Activated naive CD4-positive, alpha-beta T cell treated with anti-CD3 and anti-CD28 coated beads for 36 hours (primary cell): ENCODE measurements around the gene PIEZO2. TPM values are rescaled to one million over a fixed set of nuclear protein-coding genes. Genes with fewer than 3 reads are reported as not detected.

Experiments used
- CTCF ChIA-PET: fragments of 350-600 bp; sonication (Branson Sonifier 250); formaldehyde crosslinking; loops from one replicate; lab custom pipeline; 2021; ENCODE audit warnings: antibody characterized with exemption; lab: Charles Lee
- DNase-seq: peaks from one replicate; pipeline ENCODE4 v3.0.0-alpha.2; 2020
- H3K27ac Mint-ChIP-seq: one replicate; pipeline ENCODE4 v1.8.0; 2021; ENCODE audit warnings: mild to moderate bottlenecking, mixed read lengths
- H3K27me3 Mint-ChIP-seq: one replicate; pipeline ENCODE4 v1.8.0; 2021; ENCODE audit warnings: low read depth, mixed read lengths
- H3K36me3 Mint-ChIP-seq: one replicate; pipeline ENCODE4 v1.8.0; 2021; ENCODE audit warnings: low read depth, mixed read lengths
- H3K4me1 Mint-ChIP-seq: one replicate; pipeline ENCODE4 v1.8.0; 2021; ENCODE audit warnings: low read depth, mixed read lengths
- H3K4me3 Mint-ChIP-seq: one replicate; pipeline ENCODE4 v1.8.0; 2021; ENCODE audit warnings: mild to moderate bottlenecking, moderate library complexity, mixed read lengths
- H3K9me3 Mint-ChIP-seq: one replicate; pipeline ENCODE4 v1.8.0; 2021; ENCODE audit warnings: mixed read lengths
- intact Hi-C: fragments of 100-400 bp; cut with micrococcal nuclease; formaldehyde crosslinking; loops from one replicate; pipeline ENCODE4 v1.15.1; 2023
- total RNA-seq, 2 experiments: library from RNA; stranded (reverse); gene quantifications; one replicate each; pipeline ENCODE4 v1.2.3, GENCODE V29; 2021

PIEZO2 gene
- total RNA-seq, 2 experiments from 2014 or later, result not detected

GRCh38 chr18:10690035-10690329 lies 459.4 kb downstream of the PIEZO2 start:
- Mint-ChIP-seq H3K36me3 (no peaks in the 10 kb centered on the region), H3K27ac (no peak overlapping the region), H3K9me3 (no peaks in the 10 kb centered on the region), H3K4me3 (no peak overlapping the region), H3K27me3 (peaks cover 2% of the 10 kb centered on the region), H3K4me1 (no peaks in the 10 kb centered on the region)
- CTCF ChIA-PET, result no interaction called here
- DNase-seq, result no peak
- intact Hi-C loops, result no loop called here

GRCh38 chr18:10689236-10690034 lies 459.9 kb downstream of the PIEZO2 start:
- Mint-ChIP-seq H3K4me3 (no peak overlapping the region), H3K9me3 (no peaks in the 10 kb centered on the region), H3K36me3 (no peaks in the 10 kb centered on the region), H3K27me3 (peaks cover 2% of the 10 kb centered on the region), H3K4me1 (no peaks in the 10 kb centered on the region), H3K27ac (no peak overlapping the region)
- DNase-seq, result no peak
- CTCF ChIA-PET, result no interaction called here
- intact Hi-C loops, result no loop called here

GRCh38 chr18:10688766-10689165 lies 460.6 kb downstream of the PIEZO2 start:
- CTCF ChIA-PET, result no interaction called here
- no peaks in the 10 kb centered on the region for H3K9me3 Mint-ChIP-seq

GRCh38 chr18:10687161-10687925 lies 462.0 kb downstream of the PIEZO2 start:
- intact Hi-C loops, result no loop called here
- no peaks in the 10 kb centered on the region for H3K9me3 Mint-ChIP-seq
- no peaks in the 10 kb centered on the region for H3K36me3 Mint-ChIP-seq
- no peak for DNase-seq
- no peak overlapping the region for H3K4me3 Mint-ChIP-seq
- H3K27me3 Mint-ChIP-seq, result peaks cover 2% of the 10 kb centered on the region
- no peaks in the 10 kb centered on the region for H3K4me1 Mint-ChIP-seq
- CTCF ChIA-PET, result interaction anchor here (0.7 kb wide), 1 partner anchor 139 kb away, joined by 3 read pairs; no protein-coding TSS in a partner anchor
- H3K27ac Mint-ChIP-seq, result no peak overlapping the region

More at GRCh38 chr18:10688766-10689165, 460.6 kb downstream of the PIEZO2 start:
- H3K27me3 Mint-ChIP-seq, result peaks cover 2% of the 10 kb centered on the region
- no peaks in the 10 kb centered on the region for H3K36me3 Mint-ChIP-seq
- intact Hi-C loops, result no loop called here
- DNase-seq, result no peak
- no peak overlapping the region for H3K27ac Mint-ChIP-seq
- H3K4me3 Mint-ChIP-seq, result no peak overlapping the region
- no peaks in the 10 kb centered on the region for H3K4me1 Mint-ChIP-seq

GRCh38 chr18:10686308-10686707 lies 463.1 kb downstream of the PIEZO2 start:
- Mint-ChIP-seq H3K27ac (no peak overlapping the region), H3K27me3 (peaks cover 2% of the 10 kb centered on the region), H3K4me1 (no peaks in the 10 kb centered on the region), H3K9me3 (no peaks in the 10 kb centered on the region), H3K36me3 (no peaks in the 10 kb centered on the region), H3K4me3 (no peak overlapping the region)
- intact Hi-C loops, result no loop called here
- no peak for DNase-seq
- CTCF ChIA-PET, result no interaction called here

- Mint-ChIP-seq H3K36me3 (no peaks in the 10 kb centered on the region), H3K4me3 (no peak overlapping the region), H3K9me3 (no peaks in the 10 kb centered on the region), H3K27ac (no peak overlapping the region), H3K4me1 (no peaks in the 10 kb centered on the region), H3K27me3 (peaks cover 2% of the 10 kb centered on the region)
- DNase-seq, result no peak
- intact Hi-C loops, result no loop called here
- CTCF ChIA-PET, result no interaction called here
Observed at GRCh38 chr18:10685484-10685883, 463.9 kb downstream of the PIEZO2 start.

GRCh38 chr18:10682368-10682714 lies 467.0 kb downstream of the PIEZO2 start:
- no peak overlapping the region for H3K4me3 Mint-ChIP-seq
- no peaks in the 10 kb centered on the region for H3K4me1 Mint-ChIP-seq
- DNase-seq, result no peak
- H3K27ac Mint-ChIP-seq, result no peak overlapping the region
- no peaks in the 10 kb centered on the region for H3K36me3 Mint-ChIP-seq
- CTCF ChIA-PET, result no interaction called here
- intact Hi-C loops, result no loop called here
- no peaks in the 10 kb centered on the region for H3K9me3 Mint-ChIP-seq
- H3K27me3 Mint-ChIP-seq, result peaks cover 2% of the 10 kb centered on the region

GRCh38 chr18:10681581-10682367 lies 467.6 kb downstream of the PIEZO2 start:
- no peak overlapping the region for H3K27ac Mint-ChIP-seq
- no peaks in the 10 kb centered on the region for H3K9me3 Mint-ChIP-seq
- peaks cover 2% of the 10 kb centered on the region for H3K27me3 Mint-ChIP-seq
- no peaks in the 10 kb centered on the region for H3K36me3 Mint-ChIP-seq
- no peak for DNase-seq
- no peaks in the 10 kb centered on the region for H3K4me1 Mint-ChIP-seq
- CTCF ChIA-PET, result interaction anchor here (1.2 kb wide), 1 partner anchor 121 kb away, joined by 3 read pairs; no protein-coding TSS in a partner anchor
- H3K4me3 Mint-ChIP-seq, result no peak overlapping the region
- intact Hi-C loops, result no loop called here

GRCh38 chr18:10680271-10680596 lies 469.1 kb downstream of the PIEZO2 start:
- H3K9me3 Mint-ChIP-seq, result no peaks in the 10 kb centered on the region
- H3K27me3 Mint-ChIP-seq, result no peaks in the 10 kb centered on the region
- no peak for DNase-seq
- no peak overlapping the region for H3K27ac Mint-ChIP-seq
- CTCF ChIA-PET, result interaction anchor here (1.2 kb wide), 1 partner anchor 120 kb away, joined by 3 read pairs; no protein-coding TSS in a partner anchor
- no peak overlapping the region for H3K4me3 Mint-ChIP-seq
- H3K36me3 Mint-ChIP-seq, result no peaks in the 10 kb centered on the region
- intact Hi-C loops, result no loop called here
- H3K4me1 Mint-ChIP-seq, result no peaks in the 10 kb centered on the region

- Mint-ChIP-seq H3K27me3 (no peaks in the 10 kb centered on the region), H3K4me3 (no peak overlapping the region), H3K4me1 (no peaks in the 10 kb centered on the region), H3K27ac (no peak overlapping the region), H3K9me3 (no peaks in the 10 kb centered on the region), H3K36me3 (no peaks in the 10 kb centered on the region)
- CTCF ChIA-PET, result no interaction called here
- DNase-seq, result no peak
- intact Hi-C loops, result no loop called here
Observed at GRCh38 chr18:10679557-10680270, 469.7 kb downstream of the PIEZO2 start.

- H3K4me3 Mint-ChIP-seq, result no peak overlapping the region
- no peaks in the 10 kb centered on the region for H3K9me3 Mint-ChIP-seq
- no peaks in the 10 kb centered on the region for H3K4me1 Mint-ChIP-seq
- no peaks in the 10 kb centered on the region for H3K27me3 Mint-ChIP-seq
- no peak for DNase-seq
- intact Hi-C loops, result no loop called here
- CTCF ChIA-PET, result no interaction called here
- no peaks in the 10 kb centered on the region for H3K36me3 Mint-ChIP-seq
- no peak overlapping the region for H3K27ac Mint-ChIP-seq
Observed at GRCh38 chr18:10671441-10671840, 477.9 kb downstream of the PIEZO2 start.

GRCh38 chr18:10670856-10671255 lies 478.5 kb downstream of the PIEZO2 start:
- Mint-ChIP-seq H3K36me3 (no peaks in the 10 kb centered on the region), H3K27ac (no peak overlapping the region), H3K9me3 (no peaks in the 10 kb centered on the region), H3K4me1 (no peaks in the 10 kb centered on the region), H3K4me3 (no peak overlapping the region), H3K27me3 (no peaks in the 10 kb centered on the region)
- intact Hi-C loops, result no loop called here
- CTCF ChIA-PET, result no interaction called here
- DNase-seq, result no peak
